ENCODE measurements around the gene HAT1.

The HAT1 gene

GRCh38 chr2:171919453-171919852 is 2.8 kb upstream of the HAT1 start:
- DNase-seq (ENCODE audit: low spot score) = no peak

DNA sequence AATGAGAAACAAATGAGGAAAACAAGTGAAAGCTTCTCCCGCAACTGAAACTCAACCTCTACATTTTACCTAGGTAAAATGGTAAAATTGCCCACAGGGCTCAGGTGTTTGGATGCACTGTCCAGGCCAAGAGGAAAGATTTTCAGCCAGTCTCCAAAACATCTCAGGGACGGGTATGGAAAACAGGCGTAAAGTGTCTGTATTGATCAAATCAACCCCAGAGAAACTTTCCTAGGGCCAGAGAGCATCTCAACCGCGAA is 361 bp upstream of the HAT1 start:
- no peak for DNase-seq (ENCODE audit: low spot score)

DNA sequence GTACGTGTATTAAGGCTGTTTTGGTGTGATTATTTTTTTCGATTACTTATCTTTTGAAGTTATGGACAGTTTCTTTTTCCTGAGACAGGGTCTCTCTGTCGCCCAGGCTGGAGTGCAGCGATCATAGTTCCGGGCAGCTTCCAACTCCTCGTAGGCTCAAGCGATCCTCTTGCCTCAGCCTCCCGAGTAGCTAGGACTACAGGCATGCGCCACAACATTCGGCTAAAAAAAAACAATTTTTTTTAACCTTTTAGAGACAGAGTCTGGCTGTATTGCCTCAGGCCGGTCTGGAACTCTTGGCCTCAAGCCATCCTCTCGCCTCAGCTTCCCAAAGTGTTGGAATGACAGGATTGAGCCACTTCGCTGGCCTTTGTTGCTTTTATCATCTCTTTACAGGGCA is 945 bp downstream of the HAT1 start:
- DNase-seq (ENCODE audit: low spot score) = no peak

GRCh38 chr2:171924170-171924942 is 2.1 kb downstream of the HAT1 start:
- no peak for DNase-seq (ENCODE audit: low spot score)

DNA sequence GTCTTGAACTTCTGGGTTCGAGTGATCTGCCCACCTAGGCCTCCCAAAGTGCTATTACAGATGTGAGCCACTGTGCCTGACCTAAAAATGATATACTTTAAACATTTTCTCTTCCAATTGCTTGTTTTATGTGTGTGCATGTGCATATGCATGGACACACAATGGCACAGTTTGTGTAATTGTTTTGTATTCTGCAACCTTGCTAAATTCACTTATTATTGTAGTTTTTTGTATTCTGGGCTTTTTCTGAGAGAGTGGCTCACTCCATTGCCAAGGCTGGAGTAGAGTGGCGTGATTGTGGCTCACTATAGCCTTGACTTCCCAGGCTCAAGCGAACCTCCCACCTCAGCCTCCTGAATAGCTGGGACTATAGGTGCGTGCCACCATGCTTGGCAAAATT is 8.1 kb downstream of the HAT1 start:
- no peak for DNase-seq (ENCODE audit: low spot score)

GRCh38 chr2:171939058-171939742 is 16.9 kb downstream of the HAT1 start:
- no peak for DNase-seq (ENCODE audit: low spot score)

GRCh38 chr2:171939743-171940071 is 17.4 kb downstream of the HAT1 start:
- DNase-seq (ENCODE audit: low spot score) = no peak

- no peak for DNase-seq (ENCODE audit: low spot score)
Observed at GRCh38 chr2:171941316-171941699, 19.0 kb downstream of the HAT1 start.

- no peak for DNase-seq (ENCODE audit: low spot score)
Observed at GRCh38 chr2:171943869-171944268, 21.6 kb downstream of the HAT1 start.

DNA sequence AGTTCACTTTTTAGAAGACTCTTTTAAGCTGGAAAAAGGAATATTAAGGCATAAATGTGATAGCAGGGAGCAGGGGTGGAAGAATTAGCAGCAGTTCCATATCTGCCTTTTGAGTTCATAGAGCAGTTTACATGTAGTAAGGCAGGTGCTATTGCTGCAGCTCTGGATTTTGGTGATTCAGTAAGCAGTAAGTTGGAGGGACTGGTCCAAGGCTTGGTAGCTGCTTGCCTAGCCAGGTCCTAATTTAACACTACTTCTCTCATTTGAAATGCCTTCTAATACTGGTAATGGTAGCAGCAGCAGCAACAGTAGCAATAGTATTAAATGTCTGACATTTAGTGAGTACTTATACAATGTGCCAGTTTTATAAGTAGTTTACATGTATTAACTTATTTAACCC is 30.0 kb downstream of the HAT1 start:
- DNase-seq (ENCODE audit: low spot score) = no peak

DNA sequence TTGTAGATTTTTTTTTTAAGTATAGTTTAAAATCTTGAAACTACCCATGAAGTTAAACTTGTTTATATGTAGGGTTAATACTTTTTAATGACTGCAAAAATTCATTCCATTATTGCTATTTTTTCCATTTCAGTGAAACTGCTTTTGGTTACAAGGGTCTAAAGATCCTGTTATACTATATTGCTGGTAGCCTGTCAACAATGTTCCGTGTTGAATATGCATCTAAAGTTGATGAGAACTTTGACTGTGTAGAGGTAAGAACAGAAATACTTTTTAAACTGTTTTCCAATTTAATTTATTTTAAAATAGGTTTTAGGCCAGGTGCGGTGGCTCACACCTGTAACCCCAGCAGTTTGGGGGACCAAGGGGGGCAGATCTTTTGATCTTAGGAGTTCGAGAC is 30.5 kb downstream of the HAT1 start:
- no peak for DNase-seq (ENCODE audit: low spot score)

DNA sequence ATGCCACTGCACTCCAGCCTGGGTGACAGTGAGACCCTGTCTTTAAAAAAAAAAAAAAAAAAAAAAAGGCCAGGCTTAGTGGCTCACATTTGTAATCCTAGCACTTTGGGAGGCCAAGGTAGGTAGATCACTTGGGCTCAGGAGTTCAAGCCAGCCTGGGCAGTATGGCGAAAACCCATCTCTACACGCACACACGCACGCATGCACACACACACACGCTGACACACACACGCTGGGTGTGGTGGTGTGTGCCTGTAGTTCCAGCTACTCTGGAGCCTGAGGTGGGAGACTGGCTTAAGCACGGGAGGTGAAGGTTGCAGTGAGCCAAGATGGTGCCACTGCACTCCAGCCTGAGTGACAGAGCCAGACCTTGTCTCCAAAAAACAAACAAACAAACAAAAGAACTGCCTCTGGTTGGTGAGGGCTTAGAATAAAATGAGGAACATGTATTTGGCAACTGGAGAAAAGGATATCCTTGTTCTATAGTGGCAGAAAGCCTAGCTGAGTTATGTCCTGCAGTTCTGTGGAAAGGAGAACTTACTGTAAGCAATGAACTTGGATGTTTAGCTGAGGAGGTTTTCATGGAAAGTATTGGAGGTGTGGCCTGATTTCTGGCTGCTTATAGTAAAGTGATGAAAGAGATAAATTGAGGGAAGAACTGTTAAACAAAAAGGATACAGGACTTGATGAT is 34.0 kb downstream of the HAT1 start:
- no peak for DNase-seq (ENCODE audit: low spot score)

- DNase-seq (ENCODE audit: low spot score) = no peak
Observed at GRCh38 chr2:171957061-171957460, 34.8 kb downstream of the HAT1 start.

DNA sequence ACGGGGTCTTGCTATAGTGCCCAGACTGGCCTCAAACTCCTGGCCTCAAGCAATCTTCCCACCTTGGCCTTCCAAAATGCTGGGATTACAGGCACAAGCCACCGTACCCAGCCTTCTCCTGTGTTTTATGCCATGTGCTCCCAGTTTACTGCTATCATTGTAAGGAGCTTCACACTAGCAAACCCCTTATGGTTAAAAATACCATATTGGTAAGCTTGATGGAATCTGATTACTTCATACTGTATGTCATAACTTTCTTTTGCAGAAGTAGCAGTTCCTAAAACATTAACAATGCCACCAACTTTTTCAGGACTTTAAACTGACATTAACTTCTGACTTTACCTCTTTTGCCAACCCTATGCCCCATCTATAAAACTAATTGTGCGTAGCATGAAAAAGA is 36.2 kb downstream of the HAT1 start:
- DNase-seq (ENCODE audit: low spot score) = peak; percentile 30

- no peak for DNase-seq (ENCODE audit: low spot score)
Observed at GRCh38 chr2:171959998-171960397, 37.7 kb downstream of the HAT1 start.

- no peak for DNase-seq (ENCODE audit: low spot score)
Observed at GRCh38 chr2:171960570-171960969, 38.3 kb downstream of the HAT1 start.

- no peak for DNase-seq (ENCODE audit: low spot score)
Observed at GRCh38 chr2:171963198-171963597, 40.9 kb downstream of the HAT1 start.

GRCh38 chr2:171964308-171964707 is 42.0 kb downstream of the HAT1 start:
- DNase-seq (ENCODE audit: low spot score) = no peak

DNA sequence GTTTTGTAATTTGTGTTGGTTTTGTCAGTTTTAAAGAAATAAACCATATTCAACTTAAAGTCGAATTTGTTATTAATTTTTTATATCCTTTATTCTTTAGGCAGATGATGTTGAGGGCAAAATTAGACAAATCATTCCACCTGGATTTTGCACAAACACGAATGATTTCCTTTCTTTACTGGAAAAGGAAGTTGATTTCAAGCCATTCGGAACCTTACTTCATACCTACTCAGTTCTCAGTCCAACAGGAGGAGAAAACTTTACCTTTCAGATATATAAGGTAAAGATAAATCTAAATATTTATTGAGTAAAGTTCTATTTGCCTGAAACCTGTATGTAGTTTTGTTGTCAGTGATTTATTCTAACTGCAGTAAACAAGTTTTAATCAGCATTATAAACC is 43.0 kb downstream of the HAT1 start:
- no peak for DNase-seq (ENCODE audit: low spot score)

GRCh38 chr2:171965661-171966060 is 43.4 kb downstream of the HAT1 start:
- no peak for DNase-seq (ENCODE audit: low spot score)

DNA sequence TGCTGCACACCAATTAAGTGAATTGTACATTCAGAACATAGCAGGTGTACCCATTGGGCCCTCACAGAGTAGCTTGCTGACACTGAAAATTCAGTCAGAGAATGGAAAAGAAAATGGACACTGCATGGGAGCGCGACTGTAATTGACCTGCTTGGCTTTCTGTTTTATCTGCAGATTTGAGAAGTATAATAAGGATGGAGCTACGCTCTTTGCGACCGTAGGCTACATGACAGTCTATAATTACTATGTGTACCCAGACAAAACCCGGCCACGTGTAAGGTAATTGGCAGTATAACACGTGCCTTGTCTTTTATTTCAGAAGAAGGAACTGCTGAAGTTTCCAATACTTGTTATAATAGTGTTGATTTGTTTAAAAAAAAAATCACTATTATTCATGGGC is 44.0 kb downstream of the HAT1 start:
- DNase-seq (ENCODE audit: low spot score) = no peak

- no peak for DNase-seq (ENCODE audit: low spot score)
Observed at GRCh38 chr2:171966688-171967087, 44.4 kb downstream of the HAT1 start.

- no peak for DNase-seq (ENCODE audit: low spot score)
Observed at GRCh38 chr2:171968509-171968908, 46.2 kb downstream of the HAT1 start.
